CD1c-positive myeloid dendritic cell (primary cell): Measurements from ENCODE around the gene HMGXB4.

Experiments used
- DNase-seq: peaks from one replicate; pipeline ENCODE4 v3.0.0-alpha.2; 2016; ENCODE audit errors: extremely low spot score

Gene HMGXB4

DNA sequence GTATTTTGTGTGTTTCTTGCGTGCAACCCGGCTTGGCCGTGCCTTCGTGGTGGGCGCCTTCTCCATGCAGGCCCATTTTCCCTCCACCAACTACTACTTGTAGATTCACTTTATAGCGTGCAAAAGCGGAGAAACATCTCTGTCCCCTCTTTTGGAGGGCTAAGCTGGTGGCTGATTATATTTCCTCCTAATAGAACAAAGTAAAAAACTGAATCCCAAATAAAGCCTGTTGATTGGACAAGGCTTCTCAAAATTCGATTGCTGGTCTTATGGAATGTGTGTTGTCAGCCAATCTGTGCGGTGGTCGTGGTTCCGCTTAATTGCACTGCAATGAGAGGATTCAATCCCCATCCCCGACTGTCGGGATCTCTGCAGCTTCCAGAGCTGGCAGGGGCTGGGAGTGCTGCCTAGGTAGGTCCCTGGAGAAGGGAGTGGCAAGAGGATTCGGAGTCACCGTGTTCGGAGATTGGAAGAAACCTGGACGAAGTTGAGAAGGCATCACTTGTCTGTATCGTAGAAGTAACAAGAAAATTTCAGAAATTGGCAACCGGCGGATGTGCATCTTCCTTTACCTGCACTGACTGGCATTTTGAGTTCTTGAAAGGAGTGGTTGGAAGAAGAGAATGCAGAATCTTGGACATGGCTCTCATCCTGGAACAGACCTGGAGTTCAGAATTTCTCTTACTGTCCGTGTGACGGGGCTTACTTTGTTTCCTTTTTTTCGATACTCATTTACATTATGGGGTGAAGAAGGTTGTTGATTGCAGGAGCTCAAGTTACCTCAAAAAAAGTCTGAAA is 1.1 kb downstream of the HMGXB4 start:
- no peak for DNase-seq

DNA sequence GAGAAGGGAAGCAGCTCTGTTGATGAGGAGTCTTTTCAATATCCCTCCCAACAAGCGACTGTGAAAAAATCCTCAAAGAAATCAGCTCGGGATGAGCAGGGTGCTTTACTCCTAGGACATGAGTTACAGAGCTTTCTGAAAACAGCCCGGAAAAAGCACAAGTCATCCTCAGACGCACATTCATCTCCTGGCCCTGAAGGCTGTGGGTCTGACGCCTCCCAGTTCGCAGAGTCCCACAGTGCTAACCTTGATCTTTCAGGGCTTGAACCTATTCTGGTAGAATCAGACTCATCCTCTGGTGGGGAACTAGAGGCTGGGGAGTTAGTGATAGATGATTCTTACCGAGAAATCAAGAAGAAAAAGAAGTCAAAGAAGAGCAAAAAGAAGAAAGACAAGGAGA is 7.7 kb downstream of the HMGXB4 start:
- no peak for DNase-seq

DNA sequence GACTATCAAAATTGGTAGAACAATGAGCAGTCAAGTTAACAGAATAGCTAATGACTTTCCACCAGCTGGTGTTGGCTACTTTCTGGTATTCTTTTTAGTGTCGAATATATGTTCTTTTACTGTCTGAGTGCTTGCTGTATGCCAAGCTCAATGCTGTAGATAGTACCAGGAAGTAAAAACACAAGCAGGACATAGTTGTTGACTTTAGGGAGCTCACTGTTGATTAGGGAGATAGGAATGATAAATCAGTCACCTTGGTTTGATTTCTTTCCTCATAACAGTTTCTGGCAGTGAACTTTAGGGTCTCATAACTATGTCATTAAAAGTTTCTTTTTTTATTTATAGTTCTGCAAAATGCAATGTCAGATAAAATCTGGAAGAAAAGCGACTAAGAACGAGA is 9.0 kb downstream of the HMGXB4 start:
- DNase-seq: no peak

DNA sequence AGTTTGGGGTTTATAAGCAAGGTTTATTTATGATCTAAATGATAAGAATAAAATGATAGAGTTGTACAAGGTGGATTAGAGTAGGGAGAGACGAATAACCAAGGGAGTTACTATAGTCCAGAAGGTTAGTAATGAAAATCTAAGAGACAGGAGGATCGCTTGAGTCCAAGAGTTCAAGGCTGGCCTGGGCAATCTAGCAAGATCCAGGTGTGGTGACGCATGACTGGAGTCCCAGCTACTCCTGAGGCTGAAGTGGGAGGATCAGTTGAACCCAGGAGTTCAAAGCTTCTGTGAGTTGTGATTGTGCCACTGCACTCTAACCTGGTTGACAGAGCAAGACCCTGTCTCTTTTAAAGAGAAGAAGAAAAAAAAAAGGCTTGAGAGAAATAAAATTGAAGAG is 12.3 kb downstream of the HMGXB4 start:
- no peak for DNase-seq

DNA sequence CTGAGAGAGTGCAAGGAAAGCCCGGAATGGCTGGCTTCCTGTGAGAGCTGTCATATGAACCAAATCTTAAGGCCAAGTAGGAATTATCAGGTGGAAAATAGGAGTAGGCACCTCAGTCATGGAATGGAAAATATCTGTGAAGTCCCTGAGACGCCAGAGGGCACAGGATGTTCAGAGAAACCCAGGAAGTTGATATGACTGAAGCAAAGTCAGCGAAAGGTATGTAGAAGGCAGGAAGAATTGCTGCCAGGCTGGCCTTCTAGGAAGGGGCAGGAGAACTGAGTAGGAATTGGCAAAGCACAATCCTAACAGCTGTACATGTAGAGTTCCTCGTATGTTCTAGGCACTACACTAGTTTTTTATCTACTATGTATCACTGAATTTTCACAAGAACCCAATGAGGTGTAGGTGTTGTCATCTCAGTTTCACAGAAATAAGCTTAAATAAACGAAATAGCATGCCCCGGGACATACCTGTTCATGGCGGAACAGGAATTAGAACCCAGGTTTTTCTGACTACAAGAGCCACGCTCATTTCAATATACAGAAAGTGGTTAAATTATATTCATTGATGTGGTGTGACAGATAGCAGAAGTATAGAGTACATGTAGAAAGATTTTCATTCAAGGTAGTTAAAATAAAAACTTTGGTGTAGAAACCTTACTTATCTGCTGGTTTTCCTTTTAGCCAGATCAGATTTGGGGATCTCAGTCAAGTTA is 17.0 kb downstream of the HMGXB4 start:
- no peak for DNase-seq

DNA sequence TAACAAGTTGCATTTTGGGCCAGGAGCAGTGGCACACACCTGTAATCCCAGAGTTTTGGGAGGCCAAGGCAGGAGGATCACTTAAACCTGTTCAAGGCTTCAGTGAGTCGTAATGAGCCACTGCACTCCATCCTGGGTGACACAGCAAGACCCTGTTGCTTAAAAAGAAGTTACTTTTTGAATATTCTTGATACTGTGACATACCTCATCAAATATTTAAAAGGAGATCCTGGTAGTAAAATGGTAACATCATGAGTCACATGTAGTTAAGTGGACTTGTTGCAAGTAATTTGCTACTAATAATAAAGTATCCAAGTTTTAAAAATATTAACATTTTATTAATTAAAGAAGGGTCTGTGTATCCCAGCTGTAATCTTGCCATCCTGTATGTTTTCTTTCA is 18.3 kb downstream of the HMGXB4 start:
- DNase-seq: no peak

DNA sequence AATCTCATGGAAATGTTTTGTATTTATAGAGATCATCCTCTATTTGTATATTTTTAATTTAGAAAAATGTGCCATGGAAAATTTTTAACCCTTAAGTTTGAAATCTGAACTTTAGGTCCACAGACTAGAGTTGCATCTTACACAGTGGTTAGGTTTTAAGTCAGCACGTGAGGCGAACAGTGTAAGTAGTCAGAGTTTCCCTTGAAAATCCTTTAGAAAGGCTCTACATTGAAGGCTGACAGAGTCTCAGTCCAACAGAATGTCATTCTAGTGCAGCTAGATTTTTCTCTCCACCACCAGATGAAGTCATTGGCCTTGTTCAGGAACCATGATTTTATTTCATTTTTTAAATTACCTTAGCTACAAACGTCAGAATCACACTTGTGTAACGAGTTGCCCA is 18.7 kb downstream of the HMGXB4 start:
- DNase-seq: no peak

DNA sequence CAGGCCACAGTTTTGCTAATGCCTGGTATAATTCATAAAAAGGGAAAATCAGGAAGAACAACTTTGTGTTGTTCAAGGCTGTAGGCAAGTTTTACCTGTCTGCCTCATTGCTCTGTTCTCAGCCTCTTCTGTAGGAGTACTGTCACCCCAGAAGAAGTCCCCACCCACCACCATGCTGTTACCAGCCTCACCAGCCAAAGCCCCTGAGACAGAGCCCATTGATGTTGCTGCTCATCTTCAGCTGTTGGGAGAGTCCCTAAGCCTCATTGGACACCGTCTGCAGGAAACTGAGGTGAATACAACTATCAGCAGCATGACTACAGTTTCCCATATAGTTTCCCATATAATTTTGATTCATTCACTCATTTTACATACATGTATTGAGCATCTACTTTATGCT is 30.8 kb downstream of the HMGXB4 start:
- DNase-seq: no peak

DNA sequence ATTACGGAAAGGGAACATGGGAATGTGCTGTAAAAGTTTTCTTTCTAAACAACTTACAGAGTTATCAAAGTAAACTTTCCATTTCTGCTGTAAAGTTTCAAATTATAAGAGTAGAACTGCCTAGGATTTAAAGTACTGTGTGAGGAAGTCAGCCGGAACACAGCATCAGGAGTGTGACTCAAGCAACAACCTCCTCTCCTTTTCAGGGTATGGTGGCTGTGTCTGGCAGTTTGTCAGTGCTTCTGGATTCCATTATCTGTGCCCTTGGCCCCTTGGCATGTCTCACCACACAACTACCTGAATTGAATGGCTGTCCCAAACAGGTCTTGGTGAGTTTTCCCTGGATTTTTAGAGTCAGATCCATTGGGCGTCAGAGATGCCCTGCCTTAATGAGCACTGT is 35.5 kb downstream of the HMGXB4 start:
- DNase-seq: no peak

DNA sequence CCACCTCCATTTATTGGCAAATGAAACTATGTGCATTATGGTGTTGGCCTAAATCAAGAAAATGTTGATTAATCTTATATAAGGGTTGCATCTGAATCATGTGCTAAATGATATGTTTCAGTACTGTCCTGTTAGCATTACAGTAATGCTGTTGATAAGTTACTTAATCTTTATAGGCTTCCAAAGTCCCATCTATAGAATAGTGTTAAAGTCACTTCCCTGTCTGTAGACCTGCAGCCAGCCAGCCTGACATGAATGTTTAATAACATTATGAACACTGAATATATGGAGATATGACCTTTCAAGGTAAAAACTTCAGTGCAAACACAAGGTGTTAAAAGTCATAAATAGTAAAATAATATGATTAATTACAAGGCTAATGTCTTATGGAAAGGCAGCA is 38.8 kb downstream of the HMGXB4 start:
- no peak for DNase-seq

DNA sequence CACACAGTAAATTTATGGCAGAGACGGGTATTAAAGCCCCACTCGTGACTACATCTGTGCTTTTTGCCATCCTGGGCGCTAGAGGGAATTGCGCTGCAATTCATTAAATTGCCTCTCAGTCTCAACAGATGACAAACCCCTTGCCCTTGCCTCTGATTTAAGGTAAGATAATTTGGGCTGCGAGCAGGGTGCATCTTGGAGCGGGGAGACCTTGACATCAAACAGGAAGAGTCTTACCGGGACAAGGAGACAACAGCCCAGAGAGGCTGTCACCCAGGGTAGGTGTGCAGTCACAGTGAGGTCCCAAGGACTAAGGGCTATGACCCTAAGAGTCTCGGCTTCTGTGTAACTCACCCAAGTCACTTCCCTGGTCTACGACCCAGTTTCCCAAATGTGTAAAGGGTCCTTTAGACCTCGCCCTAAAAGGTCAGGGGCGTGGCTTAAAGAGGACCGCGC is 42.0 kb downstream of the HMGXB4 start:
- DNase-seq: no peak

DNA sequence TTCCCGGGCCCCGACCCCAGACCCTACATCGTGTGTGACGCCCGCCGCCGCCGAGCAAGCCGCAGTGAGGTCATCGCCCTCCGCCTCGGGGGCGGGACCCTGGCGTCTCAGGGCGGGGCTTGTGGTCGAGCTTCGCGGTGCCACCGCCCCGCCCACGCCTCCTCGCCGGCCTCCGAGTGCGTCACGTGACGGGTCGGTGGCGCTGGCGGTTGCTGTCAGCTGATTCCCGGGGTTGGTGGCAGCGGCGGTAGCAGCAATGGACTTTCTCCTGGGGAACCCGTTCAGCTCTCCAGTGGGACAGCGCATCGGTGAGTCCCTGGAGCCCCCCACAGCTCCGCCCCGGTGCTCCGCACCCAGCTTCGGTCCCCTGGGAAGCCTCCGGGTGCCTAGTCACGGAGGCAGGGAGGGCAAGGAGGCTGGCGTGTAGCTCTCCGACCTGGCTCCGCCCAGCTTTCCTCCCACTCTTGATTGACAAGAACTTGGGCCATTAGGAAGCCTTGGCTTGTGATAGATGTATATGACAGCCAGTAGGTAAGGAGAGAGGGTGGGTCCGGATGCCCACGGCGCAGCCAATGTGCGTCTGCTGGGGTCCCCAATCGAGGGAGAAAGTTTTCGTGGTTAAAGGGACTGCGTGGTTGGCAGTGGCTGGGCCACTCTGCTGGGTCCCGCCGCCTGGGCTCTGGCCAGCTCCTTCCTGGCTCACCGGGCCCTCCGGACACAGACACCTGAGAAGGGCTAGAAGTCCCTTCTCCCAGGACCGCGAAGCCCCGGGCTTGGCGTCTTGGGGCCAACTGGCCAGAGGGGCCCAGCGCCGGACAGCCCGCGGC is 42.6 kb downstream of the HMGXB4 start, which contains the start of gene TOM1:
TOM1 (plus strand) TSS at position 222 of the 827 bp plus-strand sequence; CDS start at position 257, 35 bp downstream.
- DNase-seq: peak; percentile 98

DNA sequence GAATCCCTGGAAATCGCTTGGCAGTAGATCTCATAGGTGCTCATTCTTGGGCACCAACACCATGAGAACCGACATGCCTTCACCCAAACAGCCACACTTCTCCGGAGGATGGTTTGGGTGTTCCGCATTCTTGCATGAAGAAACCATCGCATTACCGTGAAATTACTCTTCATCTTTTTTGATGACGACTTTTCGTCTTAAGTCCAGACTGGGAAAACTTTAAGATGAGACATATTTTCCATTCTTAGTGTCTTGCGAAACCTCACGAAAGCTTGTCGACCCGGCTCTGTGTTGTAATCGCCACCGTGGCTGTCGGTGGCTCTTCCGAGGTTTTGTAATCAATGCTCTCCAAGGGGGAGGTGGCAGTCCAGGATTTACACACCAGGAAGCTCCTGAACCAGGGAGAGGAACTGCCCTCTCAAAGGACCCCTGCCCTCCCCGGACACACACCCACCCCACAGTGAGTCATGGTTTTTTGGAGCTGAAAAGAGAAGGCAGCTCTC is 44.1 kb downstream of the HMGXB4 start:
- DNase-seq: peak; percentile 99

DNA sequence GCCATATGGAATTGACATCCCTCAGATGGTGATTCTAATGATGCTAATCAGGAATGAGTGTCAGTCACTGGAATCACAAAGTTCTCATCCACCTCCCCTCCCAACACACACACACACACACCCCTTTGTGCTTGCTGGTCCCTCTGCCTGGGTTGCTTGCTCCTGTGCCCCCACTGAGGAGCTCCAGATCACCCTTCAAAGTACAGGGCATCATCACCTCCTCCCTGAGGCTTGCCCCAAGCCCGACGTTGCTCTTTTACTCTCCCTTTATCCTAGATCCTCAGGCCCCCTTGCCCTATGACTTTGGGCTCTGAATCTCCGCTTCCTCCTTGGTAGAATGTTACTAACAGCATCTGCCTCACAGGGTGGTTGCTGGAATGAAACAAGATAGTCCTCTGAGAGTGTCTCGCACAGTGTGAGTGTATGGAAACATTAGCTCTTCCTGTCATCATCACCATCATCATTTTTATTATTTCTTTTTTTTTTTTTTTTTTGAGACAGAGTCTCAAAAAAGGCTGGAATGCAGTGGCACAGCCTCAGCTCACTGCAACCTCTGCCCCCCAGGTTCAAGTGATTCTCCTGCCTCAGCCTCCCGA is 45.8 kb downstream of the HMGXB4 start:
- no peak for DNase-seq

DNA sequence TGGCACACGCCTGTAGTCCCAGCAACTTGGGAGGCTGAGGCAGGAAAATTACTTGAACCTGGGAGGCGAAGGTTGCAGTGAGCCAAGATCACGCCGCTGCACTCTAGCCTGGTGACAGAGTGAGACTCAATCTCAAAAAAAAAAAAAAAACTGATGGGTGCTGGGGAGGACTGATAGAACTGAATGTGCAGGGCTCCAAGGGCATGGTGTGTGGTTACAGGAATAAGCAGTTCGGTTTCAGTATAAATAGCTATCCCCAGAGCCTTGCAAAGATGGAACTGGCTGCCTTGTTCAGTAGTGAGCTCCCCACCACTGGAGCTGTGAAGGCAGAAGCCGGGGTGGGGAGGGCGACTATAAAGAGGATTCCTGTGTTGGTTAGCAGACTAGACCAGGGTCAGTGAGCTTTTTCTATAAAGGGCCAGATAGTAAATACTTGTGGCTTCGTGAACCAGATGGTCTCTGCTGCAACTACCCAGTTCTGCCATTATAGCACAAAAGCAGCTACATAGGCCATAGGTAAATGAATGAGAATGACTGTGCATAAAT is 48.3 kb downstream of the HMGXB4 start:
- no peak for DNase-seq

DNA sequence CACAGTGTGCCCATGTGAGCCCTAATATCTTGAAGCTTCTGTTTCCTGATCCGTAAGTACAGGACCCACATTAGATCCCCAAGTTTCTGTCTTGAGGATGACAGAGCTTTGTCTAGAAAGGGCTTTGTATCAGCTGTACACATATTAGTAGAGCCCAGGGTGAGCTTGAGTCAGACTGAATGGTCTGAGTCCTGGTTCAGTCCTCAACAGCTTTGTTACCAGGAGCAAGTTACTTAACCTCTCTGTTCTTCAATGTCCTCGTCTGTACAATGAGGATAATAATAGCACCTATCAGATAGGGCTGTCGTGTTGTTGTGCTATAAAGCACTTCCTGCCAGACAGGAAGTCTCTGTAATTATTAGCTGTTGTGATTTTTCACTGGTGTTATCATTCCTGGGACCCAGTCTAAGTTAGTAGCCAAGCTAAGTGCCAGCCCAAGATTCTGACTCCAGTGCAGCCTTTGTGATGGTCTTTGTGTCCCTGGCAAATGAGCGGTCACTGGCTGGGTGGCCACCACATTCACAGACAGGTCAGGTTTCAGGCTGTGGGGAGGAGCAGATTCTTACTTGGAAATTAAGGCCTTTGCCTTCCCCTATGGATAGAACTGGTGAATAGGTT is 49.2 kb downstream of the HMGXB4 start:
- DNase-seq: no peak

DNA sequence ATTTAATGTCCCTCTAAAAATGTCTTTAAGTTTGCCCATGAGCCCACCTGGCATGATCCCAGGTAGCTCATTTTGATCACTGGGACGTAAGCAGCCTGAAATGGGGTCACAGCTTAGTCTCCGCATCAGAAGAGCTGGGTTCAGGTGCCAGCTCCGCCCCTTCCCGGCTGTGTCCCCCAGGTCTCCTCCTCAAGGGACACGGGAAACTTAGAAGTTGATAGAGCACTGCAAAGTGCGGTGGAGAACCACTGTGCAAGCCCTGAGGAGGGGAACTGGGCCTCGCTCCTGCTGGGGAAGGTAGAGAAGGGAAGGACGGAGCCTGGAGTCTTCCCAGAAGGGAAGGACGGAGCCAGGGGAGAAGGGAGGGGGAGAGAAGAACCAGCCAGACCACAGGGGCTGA is 50.1 kb downstream of the HMGXB4 start:
- DNase-seq: no peak

DNA sequence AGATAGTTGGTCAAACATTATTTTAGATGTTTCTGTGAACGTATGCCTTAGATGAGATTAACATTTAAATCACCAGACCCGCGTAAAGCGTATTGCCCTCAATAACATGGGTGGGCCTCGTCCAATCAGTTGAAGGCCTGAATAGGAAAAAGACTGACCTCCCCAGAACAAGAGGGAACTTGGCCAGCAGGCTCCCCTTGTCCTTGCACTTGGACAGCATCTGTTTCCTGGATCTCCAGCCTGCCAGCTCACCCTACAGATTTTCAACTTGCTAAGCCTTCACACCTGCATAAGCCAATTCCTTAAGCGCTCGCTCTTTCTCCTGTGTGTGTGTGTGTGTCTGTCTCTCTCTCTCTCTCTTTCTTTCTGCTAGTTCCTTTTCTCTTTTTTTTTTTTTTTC is 50.6 kb downstream of the HMGXB4 start:
- no peak for DNase-seq

DNA sequence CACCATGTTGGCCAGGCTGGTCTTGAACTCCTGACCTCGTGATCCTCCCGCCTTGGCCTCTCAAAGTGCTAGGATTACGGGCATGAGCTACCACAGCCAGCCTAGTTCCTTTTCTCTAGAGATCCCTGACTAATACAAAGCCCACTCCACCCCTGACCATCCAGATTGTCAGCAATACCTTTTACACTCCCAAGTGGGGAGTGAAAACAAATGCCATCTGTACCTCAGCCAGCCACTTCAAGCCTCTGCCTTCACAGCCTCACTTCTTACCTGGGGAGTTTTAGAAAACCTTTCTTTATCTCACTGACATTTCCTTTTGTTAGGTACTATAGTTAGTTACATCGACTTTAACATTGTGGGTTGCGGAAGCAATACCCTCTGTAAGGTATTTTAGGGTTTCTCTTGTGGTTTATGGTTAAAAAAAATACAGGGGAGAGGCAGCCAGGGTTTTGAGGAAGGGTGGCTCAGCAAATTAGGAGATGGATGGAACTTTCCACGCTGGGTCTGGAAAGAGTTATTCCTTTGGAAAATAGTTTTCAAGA is 51.3 kb downstream of the HMGXB4 start:
- peak; percentile 36 for DNase-seq
